A673 (cell line): ENCODE measurements around the gene ZNF775. TPM values are rescaled to one million over a fixed set of nuclear protein-coding genes. Genes with fewer than 3 reads are reported as not detected.

Source experiments
- BruUV-seq: library from RNA; stranded (reverse); fragments of 400-500 nt; replicated peaks from 2 replicates; lab custom pipeline; 2021; lab: Mats Ljungman, UMichigan
- CTCF ChIA-PET: fragments of 300-600 bp; sonication (Branson Sonifier 250); formaldehyde crosslinking; loops from one replicate; lab custom pipeline; 2022; ENCODE audit warnings: antibody characterized with exemption; lab: Charles Lee
- POLR2A ChIA-PET: fragments of 300-600 bp; sonication (Branson Sonifier 250); formaldehyde crosslinking; loops from one replicate; lab custom pipeline; 2022; ENCODE audit warnings: antibody characterized with exemption; ENCODE audit not compliant: low non-redundant PET; lab: Charles Lee
- DNase-seq: peaks from one replicate; pipeline ENCODE4 v3.0.0-alpha.2; 2015; ENCODE audit warnings: low spot score
- H3K27ac ChIP-seq: fragments of 200-600 bp; sonication (generic); 2 replicates; pipeline ENCODE4 v1.5.1; 2016; ENCODE audit warnings: mixed run types, low read depth, mild to moderate bottlenecking, mixed read lengths, antibody characterized with exemption, low read length; ENCODE audit not compliant: poor library complexity, severe bottlenecking
- H3K27me3 ChIP-seq: fragments of 200-600 bp; sonication (generic); replicated peaks from 2 replicates; pipeline ENCODE4 v1.6.1; 2017; ENCODE audit warnings: mixed run types, low read depth, mild to moderate bottlenecking, mixed read lengths, antibody characterized with exemption, low read length; ENCODE audit not compliant: insufficient read depth, poor library complexity
- H3K36me3 ChIP-seq: fragments of 200-600 bp; sonication (generic); 2 replicates; pipeline ENCODE4 v1.6.1; 2016; ENCODE audit warnings: mixed run types, mild to moderate bottlenecking, mixed read lengths, antibody characterized with exemption, low read length; ENCODE audit not compliant: insufficient read depth, poor library complexity, severe bottlenecking
- H3K4me1 ChIP-seq: fragments of 200-600 bp; sonication (generic); 2 replicates; pipeline ENCODE4 v1.6.1; 2017; ENCODE audit warnings: mixed run types, mild to moderate bottlenecking, mixed read lengths, antibody characterized with exemption, low read length; ENCODE audit not compliant: insufficient read depth, poor library complexity, severe bottlenecking
- H3K4me3 ChIP-seq: fragments of 200-600 bp; sonication (generic); 2 replicates; pipeline ENCODE4 v1.5.1; 2016; ENCODE audit warnings: low read depth, mixed run types, mild to moderate bottlenecking, mixed read lengths, low read length; ENCODE audit not compliant: poor library complexity, severe bottlenecking
- H3K9me3 ChIP-seq: fragments of 200-600 bp; sonication (generic); 2 replicates; pipeline ENCODE4 v1.6.1; 2016; ENCODE audit warnings: mixed run types, low read depth, mild to moderate bottlenecking, mixed read lengths, antibody characterized with exemption, low read length; ENCODE audit not compliant: poor library complexity, severe bottlenecking
- CTCF ChIP-seq: fragments of 300-800, 200-600 bp; sonication (generic); conservative IDR thresholded peaks from 2 replicates; pipeline ENCODE4 v1.5.1; 2017; ENCODE audit warnings: low read depth, mild to moderate bottlenecking, antibody characterized with exemption, low read length, moderate library complexity, mixed read lengths
- EZH2 ChIP-seq: fragments of 200-600 bp; sonication (generic); IDR thresholded peaks from 2 replicates; pipeline ENCODE4 v1.6.1; 2017; ENCODE audit warnings: borderline replicate concordance, low read depth, mild to moderate bottlenecking, mixed read lengths, antibody characterized with exemption, low read length; ENCODE audit not compliant: poor library complexity, severe bottlenecking
- intact Hi-C: fragments of 100-400 bp; cut with micrococcal nuclease; formaldehyde crosslinking; loops from one replicate; pipeline ENCODE4 v1.10.0; 2022; ENCODE audit not compliant: unreplicated experiment
- total RNA-seq: library from RNA; stranded (reverse); gene quantifications from 2 replicates; pipeline ENCODE4 v1.2.3, GENCODE V29; 2021

Gene ZNF775
- total RNA-seq, 1 experiment from 2014 or later, result 12.1 TPM

- H3K27ac ChIP-seq, result no peak overlapping the region
- H3K27me3 ChIP-seq, result no peaks in the 10 kb centered on the region
- no TSS peak for BruUV-seq
- no peaks in the 10 kb centered on the region for H3K9me3 ChIP-seq
- intact Hi-C loops, result no loop called here
- CTCF ChIA-PET, result no interaction called here
- DNase-seq, result no peak
- H3K36me3 ChIP-seq, result peaks cover 15% of the 10 kb centered on the region
- TF ChIP-seq CTCF, result no peak
- no peak for TF ChIP-seq EZH2
- POLR2A ChIA-PET, result no interaction called here
- peaks cover 8% of the 10 kb centered on the region for H3K4me1 ChIP-seq
- H3K4me3 ChIP-seq, result no peak overlapping the region
Observed at GRCh38 chr7:150400788-150401423, 21.8 kb downstream of the ZNF775 start.

GRCh38 chr7:150401424-150401790 lies 22.3 kb downstream of the ZNF775 start:
- intact Hi-C loops, result no loop called here
- H3K27ac ChIP-seq, result no peak overlapping the region
- ChIA-PET CTCF (no interaction called here), POLR2A (no interaction called here)
- TF ChIP-seq EZH2 (no peak), CTCF (no peak)
- no peak overlapping the region for H3K4me3 ChIP-seq
- peaks cover 14% of the 10 kb centered on the region for H3K36me3 ChIP-seq
- no peaks in the 10 kb centered on the region for H3K9me3 ChIP-seq
- DNase-seq, result no peak
- peaks cover 13% of the 10 kb centered on the region for H3K4me1 ChIP-seq
- H3K27me3 ChIP-seq, result no peaks in the 10 kb centered on the region
- BruUV-seq, result no TSS peak

GRCh38 chr7:150401861-150402631 lies 22.9 kb downstream of the ZNF775 start:
- DNase-seq, result no peak
- Histone ChIP-seq H3K36me3 (peaks cover 14% of the 10 kb centered on the region), H3K27me3 (no peaks in the 10 kb centered on the region), H3K9me3 (no peaks in the 10 kb centered on the region), H3K4me1 (peaks cover 17% of the 10 kb centered on the region), H3K4me3 (no peak overlapping the region), H3K27ac (peak overlapping the region; percentile 42)
- ChIA-PET CTCF (no interaction called here), POLR2A (no interaction called here)
- intact Hi-C loops, result no loop called here
- no peak for TF ChIP-seq EZH2
- no peak for TF ChIP-seq CTCF
- no TSS peak for BruUV-seq
